Small intestine (tissue), 7 donors: ENCODE results near the gene COBL. TPM values are rescaled to one million over a fixed set of nuclear protein-coding genes. Genes with fewer than 3 reads are reported as not detected.

Experiments used
- DNase-seq, 2 donors: peaks; one replicate each; pipeline versions ENCODE4 v3.0.0 to v3.0.0-alpha.2; 2013
- FAIRE-seq: peaks from 2 replicates; lab custom pipeline; 2012; peaks lifted over from hg19 to GRCh38; lab: Jason Lieb, UNC
- H3K27ac ChIP-seq, 3 donors: one replicate each; pipeline ENCODE4 v1.5.1; 2013; ENCODE audit warnings: low read length in 2 of 3, mild to moderate bottlenecking in 2 of 3, control low read depth in 1 of 3, inconsistent platforms in 1 of 3, low read depth in 1 of 3, moderate library complexity in 1 of 3
- H3K27me3 ChIP-seq, 3 donors: one replicate each; pipeline ENCODE4 v1.6.1; 2013; ENCODE audit warnings: low read length in 3 of 3, inconsistent platforms in 1 of 3; ENCODE audit not compliant: control insufficient read depth in 3 of 3, insufficient read depth in 3 of 3
- H3K36me3 ChIP-seq, 3 donors: one replicate each; pipeline ENCODE4 v1.6.1; 2013; ENCODE audit warnings: low read length in 3 of 3, inconsistent platforms in 1 of 3, low read depth in 1 of 3, mild to moderate bottlenecking in 1 of 3, moderate library complexity in 1 of 3; ENCODE audit not compliant: control insufficient read depth in 3 of 3, insufficient read depth in 2 of 3
- H3K4me1 ChIP-seq, 3 donors: one replicate each; pipeline ENCODE4 v1.6.1; 2013; ENCODE audit warnings: low read length in 2 of 3, inconsistent platforms in 1 of 3, low read depth in 1 of 3, mild to moderate bottlenecking in 1 of 3, moderate library complexity in 1 of 3; ENCODE audit not compliant: control insufficient read depth in 3 of 3, insufficient read depth in 2 of 3
- H3K4me3 ChIP-seq, 3 donors: one replicate each; pipeline ENCODE4 v1.5.1; 2013; ENCODE audit warnings: low read length in 3 of 3, control low read depth in 1 of 3, inconsistent platforms in 1 of 3, low read depth in 1 of 3, mild to moderate bottlenecking in 1 of 3, moderate library complexity in 1 of 3
- H3K9me3 ChIP-seq, 2 donors: one replicate each; pipeline ENCODE4 v1.6.1; 2013; ENCODE audit warnings: low read depth in 1 of 2, low read length in 1 of 2; ENCODE audit not compliant: control insufficient read depth in 2 of 2, insufficient read depth in 1 of 2
- WGBS, 3 donors: extraction: QIAGEN DNeasy Blood & Tissue Kit; methylation state at CpG; one replicate each; pipeline ENCODE4 v1.1.7; 2013; 5-methylcytosine and 5-hydroxymethylcytosine counted together
- polyA plus RNA-seq, 4 donors: library from polyadenylated mRNA; stranded (reverse) in 3 of 4; unstranded in 1 of 4; fragments of 200-250 nt in 3 of 4; fragments of 120-200 nt in 1 of 4; gene quantifications; one replicate each; pipeline versions ENCODE4 v1.2.1 to v1.2.3, GENCODE V29; 2013
- donor health status: healthy with polysubstance abuse.
- donor health status: control.
- donor health status: control.
- donor health status: Bipolar disorder and iron deficiency.
- donor health status: healthy.

COBL gene
- polyA plus RNA-seq, 4 donors, result 8.4 to 40.3 (median 32.5) TPM

DNA sequence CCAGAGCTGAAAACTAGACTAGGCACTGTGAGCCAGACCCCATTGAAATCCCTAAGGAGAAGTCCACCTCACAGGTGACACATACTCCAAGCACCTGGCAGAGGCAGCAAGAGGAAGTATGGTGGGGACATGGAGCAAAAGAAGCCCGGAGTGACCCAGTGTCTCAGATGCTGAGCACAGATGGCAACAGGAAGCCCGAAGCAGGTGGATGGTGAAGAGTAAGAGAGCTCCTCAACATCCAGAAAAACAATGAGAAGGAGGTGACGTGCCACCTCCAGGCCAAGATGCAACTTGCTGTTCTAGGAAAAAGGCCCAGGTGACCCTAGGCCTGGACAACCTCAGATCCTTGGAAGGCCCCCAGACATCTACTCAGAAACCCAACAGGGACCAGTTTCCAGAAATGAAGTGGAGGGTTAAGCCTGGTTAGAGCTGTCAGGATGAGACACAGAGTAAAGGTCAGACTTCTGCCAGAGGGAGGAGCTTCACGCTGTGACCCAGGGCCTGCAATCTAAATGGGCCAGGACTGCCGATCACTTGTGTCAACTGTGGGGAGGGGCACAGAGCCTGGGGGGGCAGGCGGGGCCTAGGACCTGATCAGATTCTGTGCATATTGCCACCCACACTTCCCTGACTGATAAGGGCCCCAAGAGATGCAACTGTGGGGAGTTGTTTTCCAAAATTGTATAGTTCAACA, 2.4 kb upstream of the COBL start:
- Histone ChIP-seq H3K4me3 (no peak overlapping the region), H3K9me3 (peaks cover 0 to 2% of the 10 kb centered on the region in 2 donors), H3K36me3 (no peaks in the 10 kb centered on the region), H3K27ac (peak overlapping the region in 2 of 3 donors; percentile 6 to 80), H3K4me1 (peaks cover 0 to 28% (median 13%) of the 10 kb centered on the region in 3 donors), H3K27me3 (peaks cover 0 to 4% (median 0%) of the 10 kb centered on the region in 3 donors)
- 35 to 59% (median 36%) methylated on average over 6 of the region's 6 CpGs for WGBS, 3 donors
- FAIRE-seq (no peak), DNase-seq (peak; percentile 69 to 82)

DNA sequence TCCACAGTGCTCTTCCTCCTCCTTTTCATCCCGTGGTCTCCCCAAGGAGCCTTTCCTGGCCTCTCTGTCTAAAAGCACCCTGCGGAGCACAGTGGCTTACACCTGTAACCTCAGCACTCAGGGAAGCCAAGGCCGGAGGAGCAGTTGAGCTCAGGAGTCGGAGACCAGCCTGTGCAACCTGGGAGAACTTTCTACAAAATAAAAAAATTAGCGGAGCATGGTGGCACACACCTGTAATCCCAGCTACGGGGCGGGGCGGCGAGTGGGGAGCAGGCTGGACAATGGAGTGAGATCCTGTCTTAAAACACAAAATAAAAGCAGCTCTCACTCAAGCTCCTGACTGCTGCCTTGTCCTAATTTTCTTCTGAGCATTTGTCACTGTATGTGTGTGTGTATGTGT, 1.4 kb upstream of the COBL start:
- Histone ChIP-seq H3K9me3 (peaks cover 0 to 2% of the 10 kb centered on the region in 2 donors), H3K36me3 (no peaks in the 10 kb centered on the region), H3K27me3 (peaks cover 0 to 4% (median 0%) of the 10 kb centered on the region in 3 donors), H3K4me1 (peaks cover 0 to 38% (median 13%) of the 10 kb centered on the region in 3 donors), H3K27ac (no peak overlapping the region), H3K4me3 (peak overlapping the region in 1 of 3 donors; percentile 71)
- DNase-seq (no peak), FAIRE-seq (no peak)
- WGBS, 3 donors, result 85 to 88% (median 88%) methylated on average over 9 of the region's 9 CpGs

DNA sequence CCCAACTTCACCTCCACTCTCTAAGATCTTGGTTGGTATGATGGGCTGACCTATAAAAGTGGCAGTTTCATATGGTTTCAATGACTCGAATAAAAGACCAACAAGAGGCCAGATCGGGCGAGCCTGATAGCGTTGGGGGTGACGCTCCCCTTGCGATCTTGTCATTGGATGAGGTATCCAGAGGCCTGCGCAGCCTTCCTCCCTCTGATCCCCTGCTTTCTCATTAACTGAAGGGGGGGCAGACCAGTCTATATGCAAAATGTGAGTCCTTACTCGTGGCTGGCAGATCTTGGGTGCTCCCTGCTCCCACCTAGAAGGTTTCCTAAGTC, 937 bp upstream of the COBL start:
- peaks cover 0 to 4% (median 0%) of the 10 kb centered on the region in 3 donors for H3K27me3 ChIP-seq
- H3K36me3 ChIP-seq, result peaks cover 0 to under 1% (median 0%) of the 10 kb centered on the region in 3 donors
- FAIRE-seq (no peak), DNase-seq (no peak)
- 58 to 77% (median 61%) methylated on average over 8 of the region's 8 CpGs for WGBS, 3 donors
- H3K27ac ChIP-seq, result peak overlapping the region in 2 of 3 donors; percentile 89 to 96
- peaks cover 0 to 39% (median 13%) of the 10 kb centered on the region in 3 donors for H3K4me1 ChIP-seq
- H3K9me3 ChIP-seq, result peaks cover 0 to 2% of the 10 kb centered on the region in 2 donors
- peak overlapping the region in 2 of 3 donors; percentile 71 to 75 for H3K4me3 ChIP-seq

DNA sequence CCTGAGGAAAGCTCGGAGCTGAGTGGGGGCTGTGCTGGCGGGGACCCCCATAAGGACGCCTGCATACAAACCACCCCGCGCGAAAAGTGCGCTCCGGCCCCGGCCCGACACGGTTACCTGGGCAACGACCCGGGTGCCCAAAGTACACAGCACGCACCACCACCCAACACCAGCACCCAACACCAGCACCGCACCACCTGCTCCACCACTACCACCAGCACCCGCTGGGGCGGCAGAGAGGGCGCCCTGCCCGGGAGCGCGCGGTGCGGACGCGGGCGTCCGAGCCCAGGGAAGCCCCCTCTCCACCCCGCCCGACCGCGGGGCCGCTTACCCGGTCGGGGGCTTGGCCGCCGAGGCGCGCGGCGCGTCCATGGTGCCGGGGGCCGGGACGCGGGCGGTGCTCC, 345 bp downstream of the COBL start:
- Histone ChIP-seq H3K4me1 (peaks cover 0 to 41% (median 13%) of the 10 kb centered on the region in 3 donors), H3K27me3 (peaks cover 0 to 4% (median 0%) of the 10 kb centered on the region in 3 donors), H3K4me3 (peak overlapping the region; percentile 67 to 87 (median 71)), H3K27ac (peak overlapping the region; percentile 76 to 98 (median 91)), H3K36me3 (peaks cover 0 to 2% (median 0%) of the 10 kb centered on the region in 3 donors), H3K9me3 (peaks cover 0 to 2% of the 10 kb centered on the region in 2 donors)
- DNase-seq, result peak; percentile 65 to 82
- WGBS, 3 donors, result 0 to 3% (median 1%) methylated on average over 31 to 46 of the region's 46 CpGs
- no peak for FAIRE-seq

DNA sequence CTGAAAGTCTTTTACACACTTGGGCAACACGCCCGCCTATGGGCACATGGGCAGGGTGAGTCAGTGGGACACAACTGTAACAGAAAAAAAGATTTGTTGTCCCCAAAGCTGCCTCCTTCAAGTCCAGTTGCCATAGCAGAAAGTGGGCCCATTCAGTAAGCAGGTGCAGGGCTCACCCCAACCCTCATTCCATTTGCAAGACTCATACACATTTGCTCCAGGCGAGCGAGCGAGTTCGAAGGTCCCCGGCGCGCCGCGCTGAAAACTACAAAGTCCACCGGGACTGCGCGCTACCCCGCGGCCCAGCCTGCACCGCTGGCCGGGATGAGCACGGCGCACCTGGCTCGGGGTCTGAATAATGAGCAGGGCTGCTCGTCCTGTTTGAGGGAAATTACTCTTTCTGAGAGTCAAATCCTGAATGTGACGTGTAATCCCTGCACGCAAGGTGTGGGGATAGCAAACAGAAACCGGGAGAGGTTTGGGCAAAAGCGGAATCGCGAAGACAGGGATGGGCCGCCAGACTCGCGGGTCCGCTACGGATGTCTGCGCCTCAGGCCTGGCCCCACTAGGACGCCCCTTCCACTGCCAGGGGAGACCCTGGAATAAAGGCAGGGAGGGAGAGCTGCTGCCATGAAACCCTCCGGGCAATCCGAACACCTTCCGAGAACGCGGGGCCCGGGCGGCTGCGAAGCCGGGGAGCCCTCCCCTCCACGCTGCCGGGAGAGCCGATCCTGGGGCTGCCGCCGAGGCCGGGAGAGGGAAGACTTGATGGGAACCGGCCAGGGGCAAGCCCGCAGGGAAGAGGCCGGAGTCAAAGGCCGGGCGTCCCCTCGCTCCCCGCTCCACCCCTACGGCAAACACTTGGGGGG, 982 bp downstream of the COBL start:
- WGBS, 3 donors, result 3 to 6% (median 4%) methylated on average over 45 to 58 of the region's 58 CpGs
- DNase-seq (peak; percentile 94 to 95), FAIRE-seq (no peak)
- Histone ChIP-seq H3K4me3 (peak overlapping the region; percentile 67 to 87 (median 71)), H3K4me1 (peaks cover 0 to 41% (median 13%) of the 10 kb centered on the region in 3 donors), H3K36me3 (peaks cover 0 to 5% (median 0%) of the 10 kb centered on the region in 3 donors), H3K27me3 (peaks cover 0 to 4% (median 0%) of the 10 kb centered on the region in 3 donors), H3K9me3 (peaks cover 0 to 2% of the 10 kb centered on the region in 2 donors), H3K27ac (peak overlapping the region; percentile 79 to 98 (median 91))

DNA sequence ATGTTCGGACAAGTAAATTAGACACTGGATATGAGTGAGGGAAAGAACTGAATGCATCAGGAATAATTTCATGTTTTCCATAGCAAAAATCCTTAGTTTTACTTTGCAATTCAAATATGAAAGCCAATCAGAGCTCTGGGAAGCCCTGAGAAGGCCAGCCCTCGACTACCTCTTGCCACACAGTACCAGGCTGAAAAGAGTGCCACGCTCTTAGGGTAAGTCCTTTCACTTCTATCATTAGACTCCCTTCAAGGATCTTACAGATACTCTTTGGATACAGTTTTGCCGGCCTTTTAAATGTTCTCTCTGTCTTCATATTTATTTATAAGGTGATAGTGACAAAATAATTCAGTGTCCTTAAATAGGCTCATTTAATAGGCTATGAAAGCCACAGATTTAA, 1.9 kb downstream of the COBL start:
- Histone ChIP-seq H3K27ac (peak overlapping the region in 1 of 3 donors; percentile 98), H3K36me3 (peaks cover 0 to 13% (median 0%) of the 10 kb centered on the region in 3 donors), H3K9me3 (no peaks in the 10 kb centered on the region), H3K4me3 (no peak overlapping the region), H3K4me1 (peaks cover 0 to 40% (median 10%) of the 10 kb centered on the region in 3 donors), H3K27me3 (peaks cover 0 to 4% (median 0%) of the 10 kb centered on the region in 3 donors)
- DNase-seq, result peak in 1 of 2 donors; percentile 44
- FAIRE-seq, result no peak
- 43 to 65% (median 51%) methylated on average over 4 of the region's 4 CpGs for WGBS, 3 donors

DNA sequence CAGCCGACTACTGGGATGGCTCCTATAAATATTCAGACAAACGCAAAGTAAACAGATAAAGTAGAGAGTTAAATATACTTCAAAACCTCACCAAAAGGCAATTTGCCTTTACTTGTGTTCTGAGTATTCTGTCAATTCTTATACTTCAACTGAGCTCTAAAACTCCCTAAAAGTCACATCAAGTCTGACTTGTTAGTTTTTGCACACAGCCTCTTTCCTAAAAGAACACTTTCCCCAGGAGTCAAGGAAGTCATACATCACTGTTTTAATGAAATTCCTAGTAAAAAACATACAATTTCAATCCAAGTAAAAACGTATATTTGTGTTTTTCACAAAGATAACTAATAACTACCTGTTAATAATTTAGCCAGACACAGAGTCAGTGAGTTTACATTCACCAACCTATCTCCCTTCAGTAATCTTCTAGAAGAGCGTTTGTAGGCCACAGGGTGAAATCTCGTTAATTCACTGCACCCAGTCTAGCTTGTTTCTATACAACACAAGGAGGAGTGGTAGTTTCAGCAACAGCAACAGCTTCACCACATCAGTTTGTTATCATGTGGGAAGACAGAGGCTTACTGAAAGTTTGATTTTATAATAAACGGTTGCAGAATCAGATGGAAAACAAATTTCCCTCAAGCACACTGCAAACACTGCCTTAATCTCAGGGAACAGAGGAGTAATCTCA, 2.7 kb downstream of the COBL start:
- DNase-seq (peak in 1 of 2 donors; percentile 63), FAIRE-seq (no peak)
- Histone ChIP-seq H3K9me3 (no peaks in the 10 kb centered on the region), H3K36me3 (peaks cover 0 to 19% (median 0%) of the 10 kb centered on the region in 3 donors), H3K4me3 (no peak overlapping the region), H3K27me3 (peaks cover 0 to 4% (median 0%) of the 10 kb centered on the region in 3 donors), H3K27ac (peak overlapping the region in 2 of 3 donors; percentile 50 to 98), H3K4me1 (peaks cover 0 to 40% (median 10%) of the 10 kb centered on the region in 3 donors)
- 24 to 54% (median 37%) methylated on average over 6 of the region's 6 CpGs for WGBS, 3 donors
